NT2/D1 (cell line): ENCODE measurements around the gene PFDN5.

ENCODE experiments used
- DNase-seq: peaks from one replicate; pipeline ENCODE4 v3.0.0-alpha.2; 2011; ENCODE audit warnings: low read depth, low spot score
- H3K27me3 ChIP-seq: 2 replicates; pipeline ENCODE4 v1.6.0; 2011; ENCODE audit warnings: mild to moderate bottlenecking; ENCODE audit not compliant: insufficient read length, insufficient read depth
- H3K36me3 ChIP-seq: 2 replicates; pipeline ENCODE4 v1.6.1; 2011; ENCODE audit warnings: mild to moderate bottlenecking, low read length, mixed read lengths; ENCODE audit not compliant: insufficient read depth, insufficient read length
- H3K4me1 ChIP-seq: 2 replicates; pipeline ENCODE4 v1.5.1; 2011; ENCODE audit not compliant: insufficient read depth, insufficient read length
- H3K4me3 ChIP-seq: 2 replicates; pipeline ENCODE4 v1.5.1; 2011; ENCODE audit warnings: low read depth; ENCODE audit not compliant: insufficient read length
- H3K9ac ChIP-seq: 2 replicates; pipeline ENCODE4 v1.6.0; 2011; ENCODE audit warnings: low read depth; ENCODE audit not compliant: insufficient read length
- H3K9me3 ChIP-seq: 2 replicates; pipeline ENCODE4 v1.5.1; 2011; ENCODE audit warnings: mild to moderate bottlenecking, low read length; ENCODE audit not compliant: insufficient read depth
- SUZ12 ChIP-seq: IDR thresholded peaks from 2 replicates; pipeline ENCODE4 v1.6.1; 2011; ENCODE audit not compliant: insufficient read length, insufficient read depth; ENCODE audit errors: extremely low read depth
- YY1 ChIP-seq: IDR thresholded peaks from 2 replicates; pipeline ENCODE4 v1.6.1; 2011; ENCODE audit not compliant: insufficient read length, insufficient read depth
- ZNF274 ChIP-seq: IDR thresholded peaks from 2 replicates; pipeline ENCODE4 v1.6.1; 2011; ENCODE audit warnings: mild to moderate bottlenecking, low read depth, low read length

The PFDN5 gene

GRCh38 chr12:53258541-53259539, 36.5 kb upstream of the PFDN5 start:
- Histone ChIP-seq H3K4me1 (no peaks in the 10 kb centered on the region), H3K9me3 (no peaks in the 10 kb centered on the region), H3K4me3 (no peak overlapping the region), H3K27me3 (no peaks in the 10 kb centered on the region), H3K9ac (no peak overlapping the region), H3K36me3 (peaks cover 12% of the 10 kb centered on the region)
- no peak for TF ChIP-seq YY1
- no peak for TF ChIP-seq SUZ12
- TF ChIP-seq ZNF274 = no peak
- no peak for DNase-seq

DNA sequence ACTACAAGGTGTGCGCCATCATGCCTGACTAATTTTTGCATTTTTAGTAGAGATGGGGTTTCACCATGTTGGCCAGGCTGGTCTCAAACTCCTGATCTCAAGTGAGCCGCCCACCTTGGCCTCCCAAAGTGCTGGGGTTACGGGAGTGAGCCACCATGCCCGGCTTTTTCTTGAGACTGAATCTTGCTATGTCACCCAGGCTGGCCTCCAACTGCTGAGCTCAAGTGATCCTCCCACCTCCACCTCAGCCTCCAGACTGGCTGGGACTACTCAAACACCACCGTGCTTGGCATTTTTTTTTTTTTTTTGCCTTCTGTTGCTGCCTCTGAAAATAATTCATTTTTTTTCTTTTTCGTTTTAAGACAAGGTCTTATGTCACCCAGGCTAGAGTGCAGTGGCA, 35.5 kb upstream of the PFDN5 start:
- no peaks in the 10 kb centered on the region for H3K9me3 ChIP-seq
- no peaks in the 10 kb centered on the region for H3K4me1 ChIP-seq
- H3K36me3 ChIP-seq = peaks cover 5% of the 10 kb centered on the region
- no peaks in the 10 kb centered on the region for H3K27me3 ChIP-seq
- TF ChIP-seq ZNF274 (no peak), YY1 (no peak)
- no peak overlapping the region for H3K4me3 ChIP-seq
- DNase-seq = no peak
- no peak overlapping the region for H3K9ac ChIP-seq

- no peaks in the 10 kb centered on the region for H3K9me3 ChIP-seq
- TF ChIP-seq ZNF274 = no peak
- TF ChIP-seq YY1 = no peak
- no peak for TF ChIP-seq SUZ12
- peaks cover 4% of the 10 kb centered on the region for H3K27me3 ChIP-seq
- H3K36me3 ChIP-seq = peaks cover 21% of the 10 kb centered on the region
- H3K4me3 ChIP-seq = no peak overlapping the region
- DNase-seq = no peak
- H3K4me1 ChIP-seq = peaks cover 14% of the 10 kb centered on the region
- no peak overlapping the region for H3K9ac ChIP-seq
Observed at GRCh38 chr12:53265783-53266182, 29.6 kb upstream of the PFDN5 start.

- no peak for DNase-seq
- TF ChIP-seq YY1 (no peak), SUZ12 (no peak), ZNF274 (no peak)
- H3K9ac ChIP-seq = peak overlapping the region; percentile 99
- peaks cover 36% of the 10 kb centered on the region for H3K36me3 ChIP-seq
- H3K27me3 ChIP-seq = peaks cover 4% of the 10 kb centered on the region
- H3K4me3 ChIP-seq = peak overlapping the region; percentile 89
- H3K4me1 ChIP-seq = peaks cover 18% of the 10 kb centered on the region
- no peaks in the 10 kb centered on the region for H3K9me3 ChIP-seq
Observed at GRCh38 chr12:53267306-53267998, 27.9 kb upstream of the PFDN5 start.

DNA sequence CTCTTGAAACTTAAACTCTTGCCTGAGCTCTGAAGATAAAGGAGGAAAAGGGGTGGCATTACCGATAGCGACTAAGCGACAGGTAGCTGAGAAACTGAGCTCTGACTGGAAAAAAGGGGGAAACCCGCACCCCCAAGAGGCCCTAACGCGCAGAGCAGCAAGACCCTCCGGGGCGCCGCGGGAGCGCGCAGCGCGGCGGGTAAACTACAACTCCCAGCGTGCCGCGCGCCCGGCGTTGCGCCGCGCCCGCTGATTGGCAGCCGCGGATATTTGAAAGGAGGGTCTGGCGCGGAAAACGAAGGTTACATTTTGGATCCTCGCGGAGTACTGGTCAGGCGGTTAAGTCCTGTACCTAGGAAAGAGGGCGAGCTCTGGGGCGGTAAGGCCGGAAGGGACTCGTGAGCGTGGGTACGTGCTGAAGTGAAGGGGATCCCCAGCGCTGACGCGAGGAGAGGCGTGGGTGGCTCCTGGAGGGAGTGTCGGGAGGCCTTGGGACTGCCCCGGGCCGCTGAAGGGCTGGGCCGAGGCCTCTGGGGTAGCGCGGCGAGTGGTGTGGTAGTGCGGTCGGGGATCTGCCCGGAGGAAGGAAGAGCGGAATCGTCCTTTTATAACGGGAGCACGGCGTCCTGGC, 27.2 kb upstream of the PFDN5 start, which contains the start of gene ESPL1:
Gene ESPL1 (plus strand): TSS at position 301 of the 631 bp plus-strand sequence. CDS start 468 bp downstream, outside the sequence.
- TF ChIP-seq SUZ12 (no peak), ZNF274 (no peak), YY1 (no peak)

DNA sequence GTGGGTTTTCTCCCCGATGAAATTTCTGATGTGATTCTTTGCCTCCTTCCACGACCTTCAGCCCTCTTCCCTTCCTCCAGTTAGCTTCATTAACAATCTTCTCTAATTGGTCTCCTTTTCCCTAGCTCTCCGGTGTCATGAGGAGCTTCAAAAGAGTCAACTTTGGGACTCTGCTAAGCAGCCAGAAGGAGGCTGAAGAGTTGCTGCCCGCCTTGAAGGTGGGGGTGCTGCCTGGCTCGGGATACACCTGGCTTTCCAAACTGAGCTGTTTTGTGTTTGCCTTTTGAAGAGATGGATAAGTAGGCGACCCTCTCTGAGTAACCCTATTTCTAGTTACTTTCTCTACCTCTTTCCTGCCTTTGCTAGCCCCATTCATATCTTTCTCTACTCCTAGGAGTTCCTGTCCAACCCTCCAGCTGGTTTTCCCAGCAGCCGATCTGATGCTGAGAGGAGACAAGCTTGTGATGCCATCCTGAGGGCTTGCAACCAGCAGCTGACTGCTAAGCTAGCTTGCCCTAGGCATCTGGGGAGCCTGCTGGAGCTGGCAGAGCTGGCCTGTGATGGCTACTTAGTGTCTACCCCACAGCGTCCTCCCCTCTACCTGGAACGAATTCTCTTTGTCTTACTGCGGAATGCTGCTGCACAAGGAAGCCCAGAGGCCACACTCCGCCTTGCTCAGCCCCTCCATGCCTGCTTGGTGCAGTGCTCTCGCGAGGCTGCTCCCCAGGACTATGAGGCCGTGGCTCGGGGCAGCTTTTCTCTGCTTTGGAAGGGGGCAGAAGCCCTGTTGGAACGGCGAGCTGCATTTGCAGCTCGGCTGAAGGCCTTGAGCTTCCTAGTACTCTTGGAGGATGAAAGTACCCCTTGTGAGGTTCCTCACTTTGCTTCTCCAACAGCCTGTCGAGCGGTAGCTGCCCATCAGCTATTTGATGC, 26.4 kb upstream of the PFDN5 start:
- peaks cover 19% of the 10 kb centered on the region for H3K4me1 ChIP-seq
- peak overlapping the region; percentile 99 for H3K9ac ChIP-seq
- H3K4me3 ChIP-seq = peak overlapping the region; percentile 89
- H3K27me3 ChIP-seq = peaks cover 4% of the 10 kb centered on the region
- TF ChIP-seq SUZ12 (no peak), ZNF274 (no peak), YY1 (no peak)
- peaks cover 46% of the 10 kb centered on the region for H3K36me3 ChIP-seq
- H3K9me3 ChIP-seq = no peaks in the 10 kb centered on the region
- no peak for DNase-seq

More for the DNA sequence above, 27.2 kb upstream of the PFDN5 start, which contains the start of gene ESPL1:
- Histone ChIP-seq H3K9me3 (no peaks in the 10 kb centered on the region), H3K27me3 (peaks cover 4% of the 10 kb centered on the region), H3K36me3 (peaks cover 42% of the 10 kb centered on the region), H3K4me1 (peaks cover 19% of the 10 kb centered on the region), H3K9ac (peak within 1 kb of the TSS; percentile 99), H3K4me3 (peak within 1 kb of the TSS; percentile 89)
- peak; percentile 81 for DNase-seq
